Measurements from ENCODE around the gene GRIN3B.

The GRIN3B gene

DNA sequence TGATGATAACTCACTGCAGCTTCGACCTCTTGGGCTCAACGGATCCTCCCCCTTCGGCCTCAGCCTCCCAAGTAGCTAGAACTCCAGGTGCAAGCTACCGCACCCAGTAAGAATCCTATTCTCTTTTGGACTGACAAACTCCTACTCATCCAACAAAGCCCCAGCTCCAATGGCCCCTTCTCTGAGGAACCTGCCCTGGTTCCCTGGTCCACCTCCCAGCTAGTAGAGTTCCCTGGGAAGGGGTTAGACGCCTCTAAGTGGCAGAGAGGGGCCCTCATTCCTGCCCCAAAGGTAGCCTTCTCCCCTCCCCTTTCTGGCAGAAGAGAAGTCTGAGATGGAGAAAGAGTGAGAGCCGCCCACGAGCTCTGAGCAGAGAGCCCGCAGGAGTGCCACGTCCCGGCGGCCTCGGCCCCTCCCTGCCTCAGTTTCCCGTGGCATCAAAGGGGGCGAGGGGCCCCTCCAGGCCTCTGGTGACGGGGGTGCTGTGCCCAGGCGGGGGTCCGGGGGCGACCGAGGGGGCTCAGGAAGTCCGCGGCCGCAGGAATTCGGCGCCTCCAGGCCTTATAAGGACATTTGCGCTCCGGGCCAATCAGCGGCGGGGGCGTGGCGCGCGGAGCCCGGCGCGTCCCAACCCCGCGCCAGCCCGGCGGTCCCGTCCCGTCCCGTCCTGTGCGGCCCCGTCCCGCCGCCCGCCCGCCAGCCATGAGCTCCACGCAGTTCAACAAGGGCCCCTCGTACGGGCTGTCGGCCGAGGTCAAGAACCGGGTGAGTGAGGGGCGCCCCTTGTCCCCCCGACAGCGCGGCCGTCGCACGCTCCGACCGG lies 26.0 kb downstream of the GRIN3B start, which contains the start of gene CNN2 (continued):
- TF ChIP-seq, protein P1, sequence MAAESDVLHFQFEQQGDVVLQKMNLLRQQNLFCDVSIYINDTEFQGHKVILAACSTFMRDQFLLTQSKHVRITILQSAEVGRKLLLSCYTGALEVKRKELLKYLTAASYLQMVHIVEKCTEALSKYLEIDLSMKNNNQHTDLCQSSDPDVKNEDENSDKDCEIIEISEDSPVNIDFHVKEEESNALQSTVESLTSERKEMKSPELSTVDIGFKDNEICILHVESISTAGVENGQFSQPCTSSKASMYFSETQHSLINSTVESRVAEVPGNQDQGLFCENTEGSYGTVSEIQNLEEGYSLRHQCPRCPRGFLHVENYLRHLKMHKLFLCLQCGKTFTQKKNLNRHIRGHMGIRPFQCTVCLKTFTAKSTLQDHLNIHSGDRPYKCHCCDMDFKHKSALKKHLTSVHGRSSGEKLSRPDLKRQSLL (tag by site-specific recombination; IDR thresholded peaks at IDR 0.05): no peak
- TF ChIP-seq ZNF2 (tag by site-specific recombination; IDR thresholded peaks at IDR 0.05) (no peak), GLIS2 (tag by site-specific recombination; IDR thresholded peaks at IDR 0.05) (peak; percentile 71), ZBTB20 (tag by site-specific recombination; IDR thresholded peaks at IDR 0.05) (peak; percentile 56; the same call in 1 of the 2 replicates), ZNF24 (tag by site-specific recombination; IDR thresholded peaks at IDR 0.05) (no peak), ZBTB8A (tag by site-specific recombination; IDR thresholded peaks at IDR 0.05) (peak; percentile 58; the same call in 1 of the 2 replicates), ZNF335 (tag by site-specific recombination; conservative IDR thresholded peaks at IDR 0.05) (peak; percentile 89), ZNF239 (tag by site-specific recombination; IDR thresholded peaks at IDR 0.05) (peak; percentile 98), ZNF76 (tag by site-specific recombination; IDR thresholded peaks at IDR 0.05; ENCODE audit: borderline replicate concordance, low read depth) (peak; percentile 21; the same call in 1 of the 2 replicates), ZNF292 (tag by site-specific recombination; IDR thresholded peaks at IDR 0.05; ENCODE audit: borderline replicate concordance, low read depth) (no peak), ZBTB17 (tag by site-specific recombination; IDR thresholded peaks at IDR 0.05) (peak; percentile 61), ZBTB48 (tag by site-specific recombination; IDR thresholded peaks at IDR 0.05) (peak; percentile 30; the same call in 1 of the 2 replicates), ZBTB7A (tag by site-specific recombination; IDR thresholded peaks at IDR 0.05; ENCODE audit: low read depth) (peak; percentile 91), ZNF501 (tag by site-specific recombination; IDR thresholded peaks at IDR 0.05) (no peak), GLIS1 (tag by site-specific recombination; IDR thresholded peaks at IDR 0.05) (peak; percentile 43), ZNF776 (tag by site-specific recombination; IDR thresholded peaks at IDR 0.05; ENCODE audit: borderline replicate concordance) (no peak), SP7 (tag by site-specific recombination; IDR thresholded peaks at IDR 0.05) (0 out of 2 replicates have a peak, but pooled peaks have one; percentile 6), ZNF561 (tag by site-specific recombination; IDR thresholded peaks at IDR 0.05; ENCODE audit: borderline replicate concordance) (peak; percentile 49; the same call in 1 of the 2 replicates), KLF9 (tag by site-specific recombination; IDR thresholded peaks at IDR 0.05; ENCODE audit: low read depth) (peak; percentile 48), ZNF146 (tag by site-specific recombination; IDR thresholded peaks at IDR 0.05) (no peak), ZNF112 (tag by site-specific recombination; IDR thresholded peaks at IDR 0.05) (no peak), EGR2 (tag by site-specific recombination; IDR thresholded peaks at IDR 0.05; ENCODE audit: low read depth) (0 out of 2 replicates have a peak, but pooled peaks have one; percentile 15), ZNF585B (tag by site-specific recombination; IDR thresholded peaks at IDR 0.05) (no peak), ZEB2 (tag by site-specific recombination; IDR thresholded peaks at IDR 0.05) (0 out of 2 replicates have a peak, but pooled peaks have one; percentile 49), ZFHX2 (tag by site-specific recombination; conservative IDR thresholded peaks at IDR 0.05) (peak; percentile 77), ZNF596 (tag by site-specific recombination; IDR thresholded peaks at IDR 0.05) (no peak; the same call in 1 of the 2 replicates), ZXDB (tag by site-specific recombination; IDR thresholded peaks at IDR 0.05) (peak; percentile 20; the same call in 1 of the 2 replicates)
- TF ChIP-seq, protein P2, sequence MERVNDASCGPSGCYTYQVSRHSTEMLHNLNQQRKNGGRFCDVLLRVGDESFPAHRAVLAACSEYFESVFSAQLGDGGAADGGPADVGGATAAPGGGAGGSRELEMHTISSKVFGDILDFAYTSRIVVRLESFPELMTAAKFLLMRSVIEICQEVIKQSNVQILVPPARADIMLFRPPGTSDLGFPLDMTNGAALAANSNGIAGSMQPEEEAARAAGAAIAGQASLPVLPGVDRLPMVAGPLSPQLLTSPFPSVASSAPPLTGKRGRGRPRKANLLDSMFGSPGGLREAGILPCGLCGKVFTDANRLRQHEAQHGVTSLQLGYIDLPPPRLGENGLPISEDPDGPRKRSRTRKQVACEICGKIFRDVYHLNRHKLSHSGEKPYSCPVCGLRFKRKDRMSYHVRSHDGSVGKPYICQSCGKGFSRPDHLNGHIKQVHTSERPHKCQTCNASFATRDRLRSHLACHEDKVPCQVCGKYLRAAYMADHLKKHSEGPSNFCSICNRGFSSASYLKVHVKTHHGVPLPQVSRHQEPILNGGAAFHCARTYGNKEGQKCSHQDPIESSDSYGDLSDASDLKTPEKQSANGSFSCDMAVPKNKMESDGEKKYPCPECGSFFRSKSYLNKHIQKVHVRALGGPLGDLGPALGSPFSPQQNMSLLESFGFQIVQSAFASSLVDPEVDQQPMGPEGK (tag by site-specific recombination; IDR thresholded peaks at IDR 0.05): peak; percentile 85
- TF ChIP-seq, protein P3, sequence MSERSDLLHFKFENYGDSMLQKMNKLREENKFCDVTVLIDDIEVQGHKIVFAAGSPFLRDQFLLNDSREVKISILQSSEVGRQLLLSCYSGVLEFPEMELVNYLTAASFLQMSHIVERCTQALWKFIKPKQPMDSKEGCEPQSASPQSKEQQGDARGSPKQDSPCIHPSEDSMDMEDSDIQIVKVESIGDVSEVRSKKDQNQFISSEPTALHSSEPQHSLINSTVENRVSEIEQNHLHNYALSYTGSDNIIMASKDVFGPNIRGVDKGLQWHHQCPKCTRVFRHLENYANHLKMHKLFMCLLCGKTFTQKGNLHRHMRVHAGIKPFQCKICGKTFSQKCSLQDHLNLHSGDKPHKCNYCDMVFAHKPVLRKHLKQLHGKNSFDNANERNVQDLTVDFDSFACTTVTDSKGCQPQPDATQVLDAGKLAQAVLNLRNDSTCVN (tag by site-specific recombination; optimal IDR thresholded peaks at IDR 0.05): peak; percentile 71
- TF ChIP-seq, protein P4, sequence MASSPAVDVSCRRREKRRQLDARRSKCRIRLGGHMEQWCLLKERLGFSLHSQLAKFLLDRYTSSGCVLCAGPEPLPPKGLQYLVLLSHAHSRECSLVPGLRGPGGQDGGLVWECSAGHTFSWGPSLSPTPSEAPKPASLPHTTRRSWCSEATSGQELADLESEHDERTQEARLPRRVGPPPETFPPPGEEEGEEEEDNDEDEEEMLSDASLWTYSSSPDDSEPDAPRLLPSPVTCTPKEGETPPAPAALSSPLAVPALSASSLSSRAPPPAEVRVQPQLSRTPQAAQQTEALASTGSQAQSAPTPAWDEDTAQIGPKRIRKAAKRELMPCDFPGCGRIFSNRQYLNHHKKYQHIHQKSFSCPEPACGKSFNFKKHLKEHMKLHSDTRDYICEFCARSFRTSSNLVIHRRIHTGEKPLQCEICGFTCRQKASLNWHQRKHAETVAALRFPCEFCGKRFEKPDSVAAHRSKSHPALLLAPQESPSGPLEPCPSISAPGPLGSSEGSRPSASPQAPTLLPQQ (tag by site-specific recombination; IDR thresholded peaks at IDR 0.05): peak; percentile 19; the same call in 1 of the 2 replicates
- TF ChIP-seq, protein P5, sequence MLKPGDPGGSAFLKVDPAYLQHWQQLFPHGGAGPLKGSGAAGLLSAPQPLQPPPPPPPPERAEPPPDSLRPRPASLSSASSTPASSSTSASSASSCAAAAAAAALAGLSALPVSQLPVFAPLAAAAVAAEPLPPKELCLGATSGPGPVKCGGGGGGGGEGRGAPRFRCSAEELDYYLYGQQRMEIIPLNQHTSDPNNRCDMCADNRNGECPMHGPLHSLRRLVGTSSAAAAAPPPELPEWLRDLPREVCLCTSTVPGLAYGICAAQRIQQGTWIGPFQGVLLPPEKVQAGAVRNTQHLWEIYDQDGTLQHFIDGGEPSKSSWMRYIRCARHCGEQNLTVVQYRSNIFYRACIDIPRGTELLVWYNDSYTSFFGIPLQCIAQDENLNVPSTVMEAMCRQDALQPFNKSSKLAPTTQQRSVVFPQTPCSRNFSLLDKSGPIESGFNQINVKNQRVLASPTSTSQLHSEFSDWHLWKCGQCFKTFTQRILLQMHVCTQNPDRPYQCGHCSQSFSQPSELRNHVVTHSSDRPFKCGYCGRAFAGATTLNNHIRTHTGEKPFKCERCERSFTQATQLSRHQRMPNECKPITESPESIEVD (tag by site-specific recombination; IDR thresholded peaks at IDR 0.05): no peak
